LNCAP (cell line): ENCODE results near the gene WAPL.

ENCODE experiments used
- CTCF ChIP-seq: fragments of 450-650 bp; IDR thresholded peaks from 2 replicates; pipeline ENCODE4 v1.5.1; 2017; ENCODE audit warnings: mild to moderate bottlenecking

Gene WAPL

GRCh38 chr10:86411281-86411841, 110.2 kb downstream of the WAPL start:
- TF ChIP-seq CTCF: no peak

GRCh38 chr10:86410542-86411124, 111.0 kb downstream of the WAPL start:
- TF ChIP-seq CTCF: no peak

- TF ChIP-seq CTCF: no peak
These were observed 112.4 kb downstream of the WAPL start for GRCh38 chr10:86409183-86409582.

- TF ChIP-seq CTCF: no peak
These were observed 118.3 kb downstream of the WAPL start for GRCh38 chr10:86403183-86403797.

- no peak for TF ChIP-seq CTCF
These were observed 119.2 kb downstream of the WAPL start for GRCh38 chr10:86402283-86402941.

- TF ChIP-seq CTCF: no peak
These were observed 119.9 kb downstream of the WAPL start for GRCh38 chr10:86401588-86402282.
